ENCODE measurements around the gene UVSSA. TPM values are rescaled to one million over a fixed set of nuclear protein-coding genes. Genes with fewer than 3 reads are reported as not detected.

The UVSSA gene
- total RNA-seq, 3 donors from 2014 or later: 13.9 to 22.9 (median 14.3) TPM

GRCh38 chr4:1337376-1337831 lies 9.6 kb upstream of the UVSSA start:
- DNase-seq (ENCODE audit: low spot score in 2 of 2): no peak
- no peak overlapping the region for H3K4me3 ChIP-seq
- H3K9me3 ChIP-seq: no peaks in the 10 kb centered on the region
- H3K4me1 ChIP-seq: no peaks in the 10 kb centered on the region
- no peak for TF ChIP-seq POLR2AphosphoS5 (IDR thresholded peaks at IDR 0.05)
- no peak for TF ChIP-seq CTCF (IDR thresholded peaks at IDR 0.05)
- no peak for TF ChIP-seq POLR2A (IDR thresholded peaks at IDR 0.05)
- intact Hi-C loops (cut with DNase I; ENCODE audit: low total_unique reads): no loop called here
- H3K27ac ChIP-seq: no peak overlapping the region
- peaks cover 5% of the 10 kb centered on the region for H3K36me3 ChIP-seq
- H3K27me3 ChIP-seq: no peaks in the 10 kb centered on the region

GRCh38 chr4:1337951-1338751 lies 8.9 kb upstream of the UVSSA start:
- TF ChIP-seq POLR2A (IDR thresholded peaks at IDR 0.05) (no peak), CTCF (IDR thresholded peaks at IDR 0.05) (no peak), POLR2AphosphoS5 (IDR thresholded peaks at IDR 0.05) (no peak)
- Histone ChIP-seq H3K36me3 (peaks cover 5% of the 10 kb centered on the region), H3K27ac (no peak overlapping the region)

GRCh38 chr4:1338752-1339414 lies 8.1 kb upstream of the UVSSA start:
- Histone ChIP-seq H3K36me3 (peaks cover 5% of the 10 kb centered on the region), H3K27ac (no peak overlapping the region), H3K4me3 (no peak overlapping the region), H3K4me1 (no peaks in the 10 kb centered on the region), H3K9me3 (no peaks in the 10 kb centered on the region), H3K27me3 (no peaks in the 10 kb centered on the region)
- TF ChIP-seq POLR2A (IDR thresholded peaks at IDR 0.05): no peak
- no peak for TF ChIP-seq POLR2AphosphoS5 (IDR thresholded peaks at IDR 0.05)
- no peak for TF ChIP-seq CTCF (IDR thresholded peaks at IDR 0.05)
- no peak for DNase-seq (ENCODE audit: low spot score in 2 of 2)
- intact Hi-C loops (cut with DNase I; ENCODE audit: low total_unique reads): no loop called here

More at GRCh38 chr4:1337951-1338751, 8.9 kb upstream of the UVSSA start:
- no peaks in the 10 kb centered on the region for H3K9me3 ChIP-seq
- H3K4me3 ChIP-seq: no peak overlapping the region
- DNase-seq (ENCODE audit: low spot score in 2 of 2): no peak
- intact Hi-C loops (cut with DNase I; ENCODE audit: low total_unique reads): no loop called here
- H3K27me3 ChIP-seq: no peaks in the 10 kb centered on the region
- H3K4me1 ChIP-seq: no peaks in the 10 kb centered on the region

GRCh38 chr4:1339489-1339888 lies 7.5 kb upstream of the UVSSA start:
- intact Hi-C loops (cut with DNase I; ENCODE audit: low total_unique reads): no loop called here
- no peak overlapping the region for H3K4me3 ChIP-seq
- DNase-seq (ENCODE audit: low spot score in 2 of 2): no peak
- peaks cover 5% of the 10 kb centered on the region for H3K36me3 ChIP-seq
- no peaks in the 10 kb centered on the region for H3K27me3 ChIP-seq
- TF ChIP-seq CTCF (IDR thresholded peaks at IDR 0.05) (no peak), POLR2A (IDR thresholded peaks at IDR 0.05) (no peak), POLR2AphosphoS5 (IDR thresholded peaks at IDR 0.05) (no peak)
- no peaks in the 10 kb centered on the region for H3K4me1 ChIP-seq
- no peaks in the 10 kb centered on the region for H3K9me3 ChIP-seq
- H3K27ac ChIP-seq: no peak overlapping the region

GRCh38 chr4:1340181-1340747 lies 6.7 kb upstream of the UVSSA start:
- TF ChIP-seq POLR2AphosphoS5 (IDR thresholded peaks at IDR 0.05): no peak
- TF ChIP-seq CTCF (IDR thresholded peaks at IDR 0.05): no peak
- TF ChIP-seq POLR2A (IDR thresholded peaks at IDR 0.05): no peak
- no peak overlapping the region for H3K27ac ChIP-seq
- no peak for DNase-seq (ENCODE audit: low spot score in 2 of 2)
- no peaks in the 10 kb centered on the region for H3K27me3 ChIP-seq
- no peak overlapping the region for H3K4me3 ChIP-seq
- intact Hi-C loops (cut with DNase I; ENCODE audit: low total_unique reads): no loop called here
- H3K36me3 ChIP-seq: peaks cover 5% of the 10 kb centered on the region
- no peaks in the 10 kb centered on the region for H3K4me1 ChIP-seq
- no peaks in the 10 kb centered on the region for H3K9me3 ChIP-seq

Data from breast epithelium (tissue), 4 donors.